Measurements from ENCODE around the gene PPP1R12B.
"Not testable (repeated sequence)": the region's sequence is repeated elsewhere in the genome, so short reads cannot be mapped to it uniquely, and the experiment has no call there.

PPP1R12B gene

DNA sequence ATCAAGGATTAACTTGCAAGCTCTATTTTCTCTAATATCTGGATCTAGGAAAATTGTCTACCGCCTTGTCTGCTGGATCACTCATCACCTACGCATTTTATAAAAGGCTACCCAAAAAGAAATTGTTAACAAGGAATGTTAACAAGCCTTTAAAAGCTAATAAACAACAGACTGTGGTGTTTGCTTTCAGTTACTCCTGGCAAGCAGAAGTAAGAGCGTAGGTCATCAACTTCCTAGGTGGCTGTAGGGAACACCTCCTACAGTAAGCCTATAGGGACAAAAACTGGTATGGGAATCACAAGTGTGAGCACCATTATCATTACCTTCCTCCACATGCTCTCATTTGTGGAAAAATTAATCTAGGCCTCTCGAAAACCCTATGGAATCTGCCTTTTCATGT, 206.1 kb downstream of the PPP1R12B start:
- H3K4me3 ChIP-seq (ENCODE audit: low read depth, low read length), result not testable (repeated sequence)

GRCh38 chr1:202556037-202556436, 207.5 kb downstream of the PPP1R12B start:
- H3K4me3 ChIP-seq (ENCODE audit: low read depth, low read length), result not testable (repeated sequence)

DNA sequence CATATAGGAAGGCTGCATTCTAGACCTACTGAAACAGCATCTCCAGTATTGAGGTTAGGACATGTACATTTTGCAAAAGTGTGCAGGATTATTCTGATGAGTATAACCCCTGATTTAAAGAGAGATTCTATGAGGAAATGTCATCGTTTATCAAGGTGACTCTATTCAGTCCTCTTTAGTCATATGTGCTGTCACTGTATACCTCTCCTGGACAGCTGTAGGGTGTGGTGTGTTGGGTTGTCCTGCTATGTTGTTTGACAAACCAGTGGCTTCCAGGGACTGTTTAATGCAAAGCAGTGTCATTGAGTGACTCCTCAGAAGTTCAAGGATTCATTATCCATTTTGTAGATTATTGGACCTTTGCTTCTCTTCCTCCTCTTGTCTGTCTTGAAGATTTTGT, 209.2 kb downstream of the PPP1R12B start:
- not testable (repeated sequence) for H3K4me3 ChIP-seq (ENCODE audit: low read depth, low read length)

- no peak overlapping the region for H3K4me3 ChIP-seq (ENCODE audit: low read depth, low read length)
Measured at GRCh38 chr1:202561240-202561639, 212.7 kb downstream of the PPP1R12B start.

GRCh38 chr1:202561726-202562443, 213.4 kb downstream of the PPP1R12B start:
- no peak overlapping the region for H3K4me3 ChIP-seq (ENCODE audit: low read depth, low read length)

DNA sequence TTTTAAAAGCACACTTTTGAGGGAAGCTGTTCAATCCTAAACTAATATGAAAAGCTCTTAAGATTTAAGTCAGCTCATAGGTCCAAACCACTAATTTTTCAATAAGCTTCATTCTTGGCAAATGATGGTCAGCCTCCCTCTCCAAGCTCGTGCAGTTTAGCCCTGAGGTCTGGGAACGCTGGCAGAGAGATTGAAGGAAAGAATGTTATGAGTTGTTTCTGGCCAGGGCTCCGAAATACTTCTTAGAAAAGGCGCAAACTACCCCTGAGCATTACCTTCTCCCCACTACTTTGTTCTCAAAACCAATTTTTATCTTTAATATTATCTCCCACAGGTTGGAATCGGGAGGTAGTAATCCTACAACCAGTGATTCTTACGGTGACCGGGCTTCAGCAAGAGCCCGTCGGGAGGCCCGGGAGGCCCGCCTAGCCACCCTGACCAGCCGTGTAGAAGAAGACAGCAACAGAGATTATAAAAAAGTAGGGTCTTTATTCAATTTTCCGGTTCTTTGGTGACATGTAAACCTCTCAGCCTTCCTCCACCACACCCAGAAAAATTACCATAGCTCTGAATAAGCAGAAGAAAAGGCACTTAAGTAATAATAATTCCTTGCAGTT, 214.1 kb downstream of the PPP1R12B start:
- no peak overlapping the region for H3K4me3 ChIP-seq (ENCODE audit: low read depth, low read length)

DNA sequence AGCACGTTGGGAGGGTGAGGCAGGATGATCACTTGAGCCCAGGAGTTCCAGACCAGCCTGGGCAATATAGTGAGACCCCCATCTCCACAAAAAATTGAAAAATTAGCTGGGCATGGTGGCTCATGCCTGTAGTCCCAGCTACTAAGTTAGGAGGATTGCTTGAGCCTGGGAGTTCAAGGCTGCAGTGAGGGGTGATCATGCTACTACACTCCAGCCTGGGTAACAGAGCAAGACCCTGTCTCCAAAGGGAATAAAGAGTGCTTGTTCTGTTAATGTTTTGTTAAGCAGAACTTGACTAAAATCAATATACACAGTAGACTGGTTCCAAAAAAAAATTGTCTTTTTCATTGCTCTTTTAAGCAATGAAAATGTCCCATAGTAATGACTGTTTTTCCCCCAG, 215.3 kb downstream of the PPP1R12B start:
- no peak overlapping the region for H3K4me3 ChIP-seq (ENCODE audit: low read depth, low read length)

DNA sequence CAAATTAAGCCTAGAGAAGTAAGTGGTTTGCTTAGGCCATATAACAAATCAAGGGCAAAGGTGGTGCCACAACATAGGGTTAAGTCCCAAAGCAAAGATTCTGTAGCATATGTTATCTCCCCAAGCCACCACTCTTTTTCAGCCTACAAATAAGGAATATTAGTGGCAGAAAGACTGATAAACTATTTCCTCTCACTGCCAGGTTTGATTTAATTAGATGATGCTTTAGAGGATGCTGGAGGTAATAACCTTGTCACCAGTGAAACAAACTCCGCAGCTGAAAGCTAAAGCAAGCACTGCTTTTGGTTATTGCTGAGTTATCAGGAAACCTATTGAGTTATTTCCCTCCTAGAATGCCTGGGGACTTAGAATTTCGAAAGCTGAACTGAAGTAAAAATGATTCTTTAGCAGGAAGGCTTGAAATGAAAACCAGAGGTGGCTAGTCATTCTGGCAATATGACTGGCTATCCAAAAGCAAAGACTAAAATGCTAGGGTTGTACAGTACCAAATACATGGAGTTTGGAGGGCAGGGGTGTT, 216.5 kb downstream of the PPP1R12B start:
- H3K4me3 ChIP-seq (ENCODE audit: low read depth, low read length), result no peak overlapping the region

DNA sequence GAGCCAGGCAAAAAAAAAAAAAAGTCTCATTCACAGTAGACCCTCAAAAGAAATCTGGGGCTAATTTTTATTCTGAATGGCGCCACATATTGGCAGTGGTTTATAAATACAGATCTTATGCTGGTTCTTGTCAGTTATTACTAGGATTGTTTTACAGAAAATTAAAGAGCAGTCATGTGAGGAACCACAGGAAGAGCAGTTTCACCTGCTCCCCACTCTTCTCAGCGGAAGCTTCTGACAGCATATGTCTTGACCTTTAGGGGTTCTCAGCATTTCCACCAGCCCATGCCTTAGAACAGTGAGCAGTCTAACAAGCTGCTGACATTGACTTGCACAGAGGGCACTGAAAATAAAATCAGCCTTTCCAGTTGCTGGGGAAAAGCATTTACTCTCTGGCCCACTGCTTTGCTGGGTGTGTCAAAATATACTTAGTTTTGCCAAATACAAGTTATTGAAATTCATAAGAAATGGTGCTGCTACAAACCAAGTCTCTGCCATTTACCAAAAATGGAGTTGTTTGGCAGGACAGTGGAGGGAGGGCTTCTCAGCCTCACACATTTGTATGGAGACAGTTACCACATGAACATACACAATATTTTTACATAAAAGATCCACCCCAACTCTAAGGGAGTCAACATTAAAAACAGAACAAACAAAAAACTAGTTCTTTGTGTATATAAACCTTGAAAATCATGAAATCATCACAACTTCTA, 217.5 kb downstream of the PPP1R12B start:
- no peak overlapping the region for H3K4me3 ChIP-seq (ENCODE audit: low read depth, low read length)

DNA sequence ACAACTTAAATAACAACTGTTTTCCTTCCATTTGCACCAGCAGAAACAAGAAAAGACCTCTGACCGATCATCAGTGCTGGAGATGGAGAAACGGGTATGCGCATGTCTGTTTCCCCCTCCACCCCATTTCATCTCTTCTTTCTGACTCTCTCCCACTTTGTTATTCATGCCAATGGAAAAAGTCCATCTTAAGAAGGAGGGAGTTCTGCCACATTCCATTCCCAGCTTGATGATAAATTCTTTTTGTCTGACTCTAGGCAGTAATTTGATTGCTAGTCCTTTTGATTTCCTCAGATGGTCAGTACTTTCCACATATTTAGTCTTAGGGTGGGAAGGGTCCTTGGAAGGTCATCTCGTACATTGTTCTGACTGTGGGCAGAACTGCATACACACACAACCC, 219.2 kb downstream of the PPP1R12B start:
- no peak overlapping the region for H3K4me3 ChIP-seq (ENCODE audit: low read depth, low read length)

- no peak overlapping the region for H3K4me3 ChIP-seq (ENCODE audit: low read depth, low read length)
Measured at GRCh38 chr1:202568410-202568809, 219.9 kb downstream of the PPP1R12B start.

DNA sequence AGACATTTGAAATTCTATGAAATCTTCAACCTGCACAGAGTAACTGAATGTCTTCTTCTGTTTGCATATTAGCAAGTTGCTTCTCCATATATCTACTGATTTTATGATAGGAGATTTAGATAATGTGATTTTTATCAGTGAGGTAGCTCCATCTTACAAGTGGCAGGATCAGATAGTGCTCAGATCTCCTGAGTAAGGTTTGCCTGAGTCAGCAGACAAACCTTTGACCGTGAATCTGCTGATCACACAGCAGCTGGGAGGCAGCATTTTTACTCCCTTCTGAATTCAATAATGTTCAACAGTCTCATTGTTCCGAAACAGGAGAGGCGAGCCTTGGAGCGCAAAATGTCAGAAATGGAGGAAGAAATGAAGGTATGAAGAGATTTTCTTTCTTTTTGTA, 220.3 kb downstream of the PPP1R12B start:
- H3K4me3 ChIP-seq (ENCODE audit: low read depth, low read length), result no peak overlapping the region

GRCh38 chr1:202569393-202570322, 221.2 kb downstream of the PPP1R12B start:
- no peak overlapping the region for H3K4me3 ChIP-seq (ENCODE audit: low read depth, low read length)

GRCh38 chr1:202571719-202572339, 223.3 kb downstream of the PPP1R12B start:
- H3K4me3 ChIP-seq (ENCODE audit: low read depth, low read length), result no peak overlapping the region

DNA sequence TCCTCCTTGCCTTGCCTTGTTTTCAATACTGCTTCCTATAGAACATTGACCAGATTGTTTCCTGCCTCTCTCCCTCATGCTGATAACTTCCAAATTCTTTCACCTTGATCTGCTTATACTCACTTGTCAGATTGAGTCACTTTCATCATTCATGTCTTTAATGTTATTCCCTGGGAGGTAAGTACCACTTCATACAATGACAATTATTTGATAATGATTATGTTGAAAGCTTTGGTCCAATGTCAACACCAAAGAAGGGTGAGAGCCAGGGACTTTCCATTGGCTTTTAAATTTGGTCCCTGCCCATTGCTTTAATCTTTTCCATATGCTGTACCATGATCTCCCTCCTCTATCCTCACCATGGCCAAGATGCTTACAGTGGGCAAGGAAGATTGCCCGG, 224.4 kb downstream of the PPP1R12B start:
- no peak overlapping the region for H3K4me3 ChIP-seq (ENCODE audit: low read depth, low read length)

- H3K4me3 ChIP-seq (ENCODE audit: low read depth, low read length), result no peak overlapping the region
Measured at GRCh38 chr1:202575918-202576653, 227.6 kb downstream of the PPP1R12B start.

- no peak overlapping the region for H3K4me3 ChIP-seq (ENCODE audit: low read depth, low read length)
Measured at GRCh38 chr1:202576816-202577215, 228.3 kb downstream of the PPP1R12B start.

- H3K4me3 ChIP-seq (ENCODE audit: low read depth, low read length), result no peak overlapping the region
Measured at GRCh38 chr1:202577381-202577780, 228.9 kb downstream of the PPP1R12B start.

DNA sequence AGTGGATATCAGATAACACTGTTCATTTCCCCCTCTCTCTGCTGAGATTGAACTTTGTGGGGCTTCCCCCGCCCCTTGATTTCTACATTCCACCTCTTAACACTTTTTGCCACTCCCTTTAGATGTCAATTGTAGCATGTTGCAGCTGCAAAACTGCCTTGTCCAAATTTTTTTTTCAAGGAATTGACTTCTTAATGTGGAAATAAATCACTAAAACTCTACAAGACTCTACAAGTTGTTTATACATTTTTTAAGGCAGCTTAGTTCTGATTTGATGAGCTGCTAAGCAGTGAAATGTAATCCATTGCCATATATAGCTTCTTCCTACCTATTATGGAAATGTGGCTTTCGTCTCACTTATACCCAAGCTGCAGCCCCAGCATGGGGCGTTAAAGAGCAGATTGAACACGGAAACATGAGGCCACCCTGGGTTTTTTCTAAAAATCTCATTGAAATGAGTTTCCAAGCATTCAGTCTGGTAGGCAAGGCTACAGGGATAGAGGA, 229.6 kb downstream of the PPP1R12B start:
- no peak overlapping the region for H3K4me3 ChIP-seq (ENCODE audit: low read depth, low read length)
